Small intestine (tissue), 7 donors: Measurements from ENCODE around the gene RTCA. TPM values are rescaled to one million over a fixed set of nuclear protein-coding genes. Genes with fewer than 3 reads are reported as not detected.
"Not testable (repeated sequence)": the region's sequence is repeated elsewhere in the genome, so short reads cannot be mapped to it uniquely, and the experiment has no call there.

Experiments
- DNase-seq, 2 donors: peaks; one replicate each; pipeline versions ENCODE4 v3.0.0 to v3.0.0-alpha.2; 2013
- FAIRE-seq: peaks from 2 replicates; lab custom pipeline; 2012; peaks lifted over from hg19 to GRCh38; lab: Jason Lieb, UNC
- H3K27ac ChIP-seq, 3 donors: one replicate each; pipeline ENCODE4 v1.5.1; 2013; ENCODE audit warnings: low read length in 2 of 3, mild to moderate bottlenecking in 2 of 3, control low read depth in 1 of 3, inconsistent platforms in 1 of 3, low read depth in 1 of 3, moderate library complexity in 1 of 3
- H3K27me3 ChIP-seq, 3 donors: one replicate each; pipeline ENCODE4 v1.6.1; 2013; ENCODE audit warnings: low read length in 3 of 3, inconsistent platforms in 1 of 3; ENCODE audit not compliant: control insufficient read depth in 3 of 3, insufficient read depth in 3 of 3
- H3K36me3 ChIP-seq, 3 donors: one replicate each; pipeline ENCODE4 v1.6.1; 2013; ENCODE audit warnings: low read length in 3 of 3, inconsistent platforms in 1 of 3, low read depth in 1 of 3, mild to moderate bottlenecking in 1 of 3, moderate library complexity in 1 of 3; ENCODE audit not compliant: control insufficient read depth in 3 of 3, insufficient read depth in 2 of 3
- H3K4me1 ChIP-seq, 3 donors: one replicate each; pipeline ENCODE4 v1.6.1; 2013; ENCODE audit warnings: low read length in 2 of 3, inconsistent platforms in 1 of 3, low read depth in 1 of 3, mild to moderate bottlenecking in 1 of 3, moderate library complexity in 1 of 3; ENCODE audit not compliant: control insufficient read depth in 3 of 3, insufficient read depth in 2 of 3
- H3K4me3 ChIP-seq, 3 donors: one replicate each; pipeline ENCODE4 v1.5.1; 2013; ENCODE audit warnings: low read length in 3 of 3, control low read depth in 1 of 3, inconsistent platforms in 1 of 3, low read depth in 1 of 3, mild to moderate bottlenecking in 1 of 3, moderate library complexity in 1 of 3
- H3K9me3 ChIP-seq, 2 donors: one replicate each; pipeline ENCODE4 v1.6.1; 2013; ENCODE audit warnings: low read depth in 1 of 2, low read length in 1 of 2; ENCODE audit not compliant: control insufficient read depth in 2 of 2, insufficient read depth in 1 of 2
- WGBS, 3 donors: extraction: QIAGEN DNeasy Blood & Tissue Kit; methylation state at CpG; one replicate each; pipeline ENCODE4 v1.1.7; 2013; 5-methylcytosine and 5-hydroxymethylcytosine counted together
- polyA plus RNA-seq, 4 donors: library from polyadenylated mRNA; stranded (reverse) in 3 of 4; unstranded in 1 of 4; fragments of 200-250 nt in 3 of 4; fragments of 120-200 nt in 1 of 4; gene quantifications; one replicate each; pipeline versions ENCODE4 v1.2.1 to v1.2.3, GENCODE V29; 2013
- donor health status: healthy with polysubstance abuse.
- donor health status: control.
- donor health status: control.
- donor health status: Bipolar disorder and iron deficiency.
- donor health status: healthy.

Gene RTCA
- polyA plus RNA-seq, 4 donors: 31.3 to 70.2 (median 46.6) TPM

DNA sequence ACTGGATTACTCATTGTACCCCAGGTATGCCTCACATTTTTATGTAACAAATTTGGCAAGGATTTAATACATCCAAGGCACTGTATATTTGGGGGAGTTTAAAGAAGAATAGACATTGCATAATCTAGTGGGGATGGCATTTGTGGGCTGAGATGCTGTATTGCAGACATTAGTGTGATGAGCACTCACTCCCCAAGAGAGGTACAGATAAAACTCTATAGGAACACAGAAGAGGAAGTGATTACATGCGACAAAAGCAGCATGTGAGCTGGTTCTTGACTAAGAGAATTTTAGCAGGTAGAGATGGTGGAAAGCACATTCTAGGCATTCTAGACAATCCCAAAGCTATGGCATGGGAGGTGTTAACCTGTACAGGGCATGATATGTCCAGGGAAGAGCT lies 62.1 kb downstream of the RTCA start:
- H3K4me3 ChIP-seq: no peak overlapping the region
- no peak for FAIRE-seq
- WGBS, 3 donors: 74 to 100% (median 80%) methylated on average over 1 of the region's 1 CpG

DNA sequence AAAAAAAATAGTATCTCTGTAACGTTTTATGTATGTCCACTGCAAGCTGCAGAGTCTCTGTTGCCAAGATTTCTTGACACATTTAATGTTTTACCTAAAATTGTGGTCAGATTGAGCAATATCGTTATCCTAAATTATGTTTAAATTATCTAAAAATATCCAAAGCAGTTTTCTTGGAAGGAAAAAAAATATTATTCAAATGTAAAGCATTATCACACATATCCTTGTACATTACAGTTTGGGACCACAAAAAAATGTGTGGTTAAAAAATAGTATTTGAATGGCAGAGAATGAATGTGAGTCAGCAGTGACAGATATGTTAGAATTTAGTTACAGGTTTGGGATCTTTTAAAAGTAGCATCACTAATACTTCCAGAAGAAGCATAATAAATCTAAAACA lies 65.1 kb downstream of the RTCA start:
- peak; percentile 93 for FAIRE-seq

More for the DNA sequence above, 62.1 kb downstream of the RTCA start:
- H3K27me3 ChIP-seq: no peaks in the 10 kb centered on the region
- no peak for DNase-seq
- H3K9me3 ChIP-seq: no peaks in the 10 kb centered on the region
- H3K27ac ChIP-seq: no peak overlapping the region
- no peaks in the 10 kb centered on the region for H3K36me3 ChIP-seq
- peaks cover 0 to 4% (median 2%) of the 10 kb centered on the region in 3 donors for H3K4me1 ChIP-seq

DNA sequence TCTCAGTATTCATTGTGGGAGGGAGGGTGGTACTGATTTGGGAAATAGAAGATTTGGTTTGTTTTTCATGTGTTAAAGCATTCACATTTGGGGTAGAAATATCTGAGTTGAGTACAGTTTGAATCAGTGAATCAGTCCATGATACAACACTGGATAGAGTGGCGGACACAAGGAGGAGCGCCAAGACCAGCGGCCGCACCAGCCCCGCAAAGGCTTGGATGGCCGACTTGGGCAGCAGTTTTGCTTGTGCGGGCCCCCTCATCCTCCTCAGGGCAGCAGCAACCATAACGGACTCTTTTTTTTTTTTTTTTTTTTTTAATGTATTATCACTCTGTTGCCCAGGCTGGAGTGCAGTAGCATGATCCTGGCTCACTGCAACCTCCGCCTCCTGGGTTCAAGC lies 66.3 kb downstream of the RTCA start:
- FAIRE-seq (no peak), DNase-seq (no peak)
- WGBS, 3 donors: 91 to 97% (median 92%) methylated on average over 8 to 9 of the region's 9 CpGs
- Histone ChIP-seq H3K4me3 (no peak overlapping the region), H3K4me1 (peaks cover 0 to 9% (median 0%) of the 10 kb centered on the region in 3 donors), H3K36me3 (no peaks in the 10 kb centered on the region), H3K27me3 (no peaks in the 10 kb centered on the region), H3K27ac (peak overlapping the region in 1 of 3 donors; percentile 4), H3K9me3 (no peaks in the 10 kb centered on the region)

More for the DNA sequence above, 65.1 kb downstream of the RTCA start:
- not testable (repeated sequence) for DNase-seq, H3K36me3 ChIP-seq, H3K27me3 ChIP-seq, H3K4me1 ChIP-seq, H3K27ac ChIP-seq, H3K4me3 ChIP-seq, H3K9me3 ChIP-seq
- WGBS, 3 donors: 52 to 60% (median 59%) methylated on average over 2 of the region's 2 CpGs

DNA sequence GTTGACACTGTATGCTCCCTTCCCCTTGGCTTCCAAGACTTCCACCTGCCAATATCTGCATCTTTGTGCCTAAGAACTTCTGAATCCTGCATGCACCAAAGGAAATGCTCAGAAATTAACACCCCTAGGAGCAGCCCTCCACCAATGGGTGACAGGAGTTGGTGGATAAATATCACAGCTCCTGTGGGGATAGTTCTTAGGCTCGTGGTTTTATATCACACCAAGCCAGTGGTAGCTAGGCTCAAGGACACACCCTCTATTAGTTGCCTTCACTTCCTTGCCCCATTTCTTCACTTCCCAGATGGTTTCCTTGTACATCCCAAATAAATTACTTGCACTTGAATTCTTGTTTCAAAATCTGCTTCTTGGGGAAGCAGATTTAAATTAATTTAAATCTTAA lies 69.4 kb downstream of the RTCA start:
- no peak overlapping the region for H3K27ac ChIP-seq
- no peaks in the 10 kb centered on the region for H3K27me3 ChIP-seq
- H3K9me3 ChIP-seq: no peaks in the 10 kb centered on the region
- H3K4me1 ChIP-seq: peaks cover 0 to 9% (median 0%) of the 10 kb centered on the region in 3 donors
- H3K4me3 ChIP-seq: no peak overlapping the region
- FAIRE-seq (no peak), DNase-seq (no peak)
- no peaks in the 10 kb centered on the region for H3K36me3 ChIP-seq
- WGBS, 3 donors: 10 to 46% (median 34%) methylated on average over 1 of the region's 1 CpG

DNA sequence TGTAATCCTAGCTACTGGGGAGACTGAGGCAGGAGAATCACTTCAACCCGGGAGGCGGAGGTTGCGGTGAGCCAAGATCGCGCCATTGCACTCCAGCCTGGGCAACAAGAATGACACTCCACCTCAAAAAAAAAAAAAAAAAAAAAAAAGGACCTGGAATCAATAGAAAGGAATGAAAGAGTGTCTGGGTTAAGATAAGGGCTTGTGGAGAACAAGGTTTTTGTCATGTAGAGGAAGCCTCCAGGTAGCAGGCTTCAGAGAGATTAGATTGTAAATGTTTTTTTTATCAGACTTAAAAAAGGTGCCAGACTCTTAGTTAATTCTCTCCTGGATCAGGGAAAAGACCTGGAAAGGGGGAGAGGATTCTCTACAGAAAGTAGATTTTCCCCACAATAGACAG lies 71.9 kb downstream of the RTCA start:
- H3K27ac ChIP-seq, H3K36me3 ChIP-seq, FAIRE-seq, H3K4me3 ChIP-seq, H3K27me3 ChIP-seq, DNase-seq, H3K9me3 ChIP-seq, H3K4me1 ChIP-seq: not testable (repeated sequence)
- WGBS, 3 donors: 97 to 100% (median 97%) methylated on average over 5 of the region's 5 CpGs

DNA sequence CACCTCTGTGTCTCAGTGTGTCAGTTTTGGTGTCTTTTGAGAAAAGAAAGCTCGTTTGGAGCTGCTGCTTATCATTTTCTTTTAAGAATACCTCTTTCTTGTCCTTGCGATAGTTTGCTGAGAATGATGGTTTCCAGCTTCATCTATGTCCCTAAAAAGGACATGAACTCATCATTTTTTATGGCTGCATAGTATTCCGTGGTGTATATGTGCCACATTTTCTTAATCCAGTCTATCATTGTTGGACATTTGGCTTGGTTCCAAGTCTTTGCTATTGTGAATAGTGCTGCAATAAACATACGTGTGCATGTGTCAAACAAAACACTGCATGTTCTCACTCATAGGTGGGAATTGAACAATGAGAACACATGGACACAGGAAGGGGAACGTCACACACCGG lies 73.7 kb downstream of the RTCA start:
- H3K27ac ChIP-seq, H3K4me3 ChIP-seq, H3K9me3 ChIP-seq, H3K36me3 ChIP-seq, H3K4me1 ChIP-seq, DNase-seq, FAIRE-seq, H3K27me3 ChIP-seq: not testable (repeated sequence)
- 80 to 90% (median 89%) methylated on average over 6 of the region's 6 CpGs for WGBS, 3 donors

DNA sequence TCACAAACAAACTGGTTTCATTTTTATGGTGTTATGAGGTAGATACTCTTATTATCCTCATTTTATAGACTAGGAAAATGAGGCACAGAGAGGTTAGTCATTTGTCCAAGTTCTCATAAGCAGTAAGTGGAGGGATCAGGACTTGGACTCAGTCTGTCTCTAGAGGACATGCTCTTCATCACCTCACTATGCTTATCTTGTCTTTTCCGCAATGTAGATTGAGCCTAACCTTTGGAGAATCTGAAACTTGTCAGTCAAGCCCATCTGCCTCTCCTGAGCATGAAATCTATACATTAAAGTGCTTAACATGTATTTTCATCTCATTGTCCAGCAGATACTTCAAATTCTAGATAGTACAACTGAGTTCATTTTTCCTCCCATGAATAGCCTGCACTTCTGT lies 74.5 kb downstream of the RTCA start:
- H3K27ac ChIP-seq: no peak overlapping the region
- peaks cover 0 to 5% (median 2%) of the 10 kb centered on the region in 3 donors for H3K4me1 ChIP-seq
- DNase-seq (no peak), FAIRE-seq (no peak)
- no peak overlapping the region for H3K4me3 ChIP-seq
- 96 to 100% (median 100%) methylated on average over 1 of the region's 1 CpG for WGBS, 3 donors
- no peaks in the 10 kb centered on the region for H3K36me3 ChIP-seq
- H3K9me3 ChIP-seq: no peaks in the 10 kb centered on the region
- H3K27me3 ChIP-seq: no peaks in the 10 kb centered on the region

DNA sequence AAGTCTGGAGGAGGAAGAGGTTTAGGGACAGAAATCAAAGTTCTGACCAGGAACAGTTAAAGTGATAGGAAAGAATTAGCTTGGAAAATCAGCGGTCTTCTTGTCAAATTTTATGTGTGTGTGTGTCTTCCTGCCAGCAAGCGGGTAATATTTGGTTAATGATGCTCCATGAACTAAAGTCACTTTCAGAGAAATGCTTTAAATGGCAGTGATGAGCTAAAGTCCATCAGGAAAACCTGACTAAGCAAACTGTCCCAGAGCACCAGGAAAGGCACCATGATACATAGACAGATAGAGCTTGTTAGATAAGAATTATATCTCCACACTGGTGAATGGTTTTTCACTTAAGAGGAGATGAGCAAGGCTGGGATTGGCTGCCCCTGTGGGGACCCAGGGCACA lies 76.3 kb downstream of the RTCA start:
- no peaks in the 10 kb centered on the region for H3K36me3 ChIP-seq
- WGBS, 3 donors: 78 to 91% (median 86%) methylated on average over 2 of the region's 2 CpGs
- no peaks in the 10 kb centered on the region for H3K27me3 ChIP-seq
- FAIRE-seq (no peak), DNase-seq (peak in 1 of 2 donors; percentile 59)
- H3K4me1 ChIP-seq: peaks cover 0 to 2% (median 0%) of the 10 kb centered on the region in 3 donors
- peak overlapping the region in 1 of 3 donors; percentile 9 for H3K27ac ChIP-seq
- H3K9me3 ChIP-seq: no peaks in the 10 kb centered on the region
- H3K4me3 ChIP-seq: no peak overlapping the region
